NCI-H187 (cell line): Measurements from ENCODE around the gene SGK2.

ENCODE experiments used
- DNase-seq, 2 experiments: peaks; one replicate each; lab custom pipeline; 2025; lab: John Stamatoyannopoulos, UW

The SGK2 gene

DNA sequence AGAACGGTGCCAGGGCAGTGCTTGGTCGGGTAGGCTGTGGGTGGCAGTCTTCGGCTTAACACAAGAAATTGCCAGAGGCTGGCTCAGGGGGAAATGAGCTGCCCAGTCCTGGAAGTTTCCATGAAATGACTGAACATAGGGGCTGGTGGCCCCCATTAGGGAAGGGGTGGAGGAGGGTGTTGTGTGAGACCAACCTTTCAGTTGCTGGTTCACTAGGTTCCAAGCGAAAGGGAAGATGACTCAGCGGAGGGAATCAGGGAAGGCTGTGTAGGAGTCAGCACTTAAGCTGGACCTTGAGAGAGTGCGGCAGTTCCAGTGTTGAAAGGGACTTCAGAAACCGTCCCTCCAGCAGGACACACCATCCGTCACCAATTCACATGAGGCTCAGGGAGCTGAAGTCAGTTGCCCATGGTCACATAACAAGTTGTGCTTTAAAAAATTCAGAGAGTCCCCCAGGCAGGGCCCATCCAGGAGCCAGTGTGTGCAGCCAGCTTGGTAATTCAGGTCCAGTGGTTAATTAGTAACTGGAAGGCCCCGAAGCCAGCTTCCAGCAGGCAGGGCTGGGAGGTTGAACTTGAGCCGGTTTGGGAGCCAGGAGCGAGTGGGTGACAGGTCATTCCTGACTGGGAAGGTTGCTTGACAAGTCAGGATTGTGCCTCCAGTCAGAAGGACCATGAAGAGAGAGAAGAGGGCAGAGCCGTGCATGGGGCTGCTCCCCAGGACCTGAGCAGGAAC is at the start of gene SGK2:
Gene SGK2, plus strand, starts transcription at position 616 of the 735 bp plus-strand sequence. CDS start 7,469 bp downstream, outside the sequence.
- DNase-seq: no peak

DNA sequence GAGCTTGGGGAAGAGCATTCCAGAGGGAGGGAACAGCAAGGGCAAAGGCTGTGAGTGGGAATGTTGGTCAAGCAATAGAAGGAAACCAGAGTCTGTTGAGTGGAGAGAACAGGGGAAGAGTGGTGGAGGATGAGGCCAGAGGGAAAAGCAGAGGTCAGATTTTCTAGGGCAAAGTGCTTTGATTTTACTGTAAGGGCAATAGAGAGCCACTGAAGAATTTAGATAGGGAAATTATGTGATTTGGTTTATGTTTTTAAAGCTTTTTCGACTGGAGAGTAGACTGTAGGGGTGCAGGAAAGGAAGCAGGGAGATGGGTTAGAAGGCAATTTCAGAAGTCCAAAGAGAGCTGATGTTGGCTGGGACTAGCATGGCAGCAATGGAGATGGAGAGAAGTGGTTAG is 46.9 kb upstream of the SGK2 start:
- DNase-seq: no peak

DNA sequence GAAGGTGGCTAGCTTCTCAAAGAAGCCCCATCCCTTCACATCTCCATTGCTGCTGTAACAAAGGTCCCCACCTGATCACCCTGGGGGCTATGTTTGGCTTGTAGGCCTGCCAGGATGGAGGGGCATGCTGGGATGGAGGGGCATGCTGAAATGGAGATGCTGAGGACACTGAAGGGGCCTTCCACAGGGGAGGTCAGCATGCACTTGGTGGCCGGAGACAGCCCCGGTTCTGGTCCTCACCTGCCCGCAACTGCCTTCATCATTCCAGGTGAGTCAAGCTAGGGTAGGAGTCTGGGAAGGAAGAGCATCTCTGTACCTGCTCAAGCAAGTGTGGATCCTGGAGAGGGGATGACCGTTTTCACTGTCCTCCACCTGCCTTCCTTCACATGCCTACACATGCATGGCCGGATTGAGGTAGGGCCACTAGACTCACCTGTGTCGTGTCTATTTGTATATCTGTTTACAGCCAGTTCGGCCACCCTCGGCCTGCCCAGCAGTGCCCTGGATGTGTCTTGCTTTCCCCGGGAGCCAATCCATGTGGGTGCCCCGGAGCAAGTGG is 45.4 kb upstream of the SGK2 start:
- no peak for DNase-seq

DNA sequence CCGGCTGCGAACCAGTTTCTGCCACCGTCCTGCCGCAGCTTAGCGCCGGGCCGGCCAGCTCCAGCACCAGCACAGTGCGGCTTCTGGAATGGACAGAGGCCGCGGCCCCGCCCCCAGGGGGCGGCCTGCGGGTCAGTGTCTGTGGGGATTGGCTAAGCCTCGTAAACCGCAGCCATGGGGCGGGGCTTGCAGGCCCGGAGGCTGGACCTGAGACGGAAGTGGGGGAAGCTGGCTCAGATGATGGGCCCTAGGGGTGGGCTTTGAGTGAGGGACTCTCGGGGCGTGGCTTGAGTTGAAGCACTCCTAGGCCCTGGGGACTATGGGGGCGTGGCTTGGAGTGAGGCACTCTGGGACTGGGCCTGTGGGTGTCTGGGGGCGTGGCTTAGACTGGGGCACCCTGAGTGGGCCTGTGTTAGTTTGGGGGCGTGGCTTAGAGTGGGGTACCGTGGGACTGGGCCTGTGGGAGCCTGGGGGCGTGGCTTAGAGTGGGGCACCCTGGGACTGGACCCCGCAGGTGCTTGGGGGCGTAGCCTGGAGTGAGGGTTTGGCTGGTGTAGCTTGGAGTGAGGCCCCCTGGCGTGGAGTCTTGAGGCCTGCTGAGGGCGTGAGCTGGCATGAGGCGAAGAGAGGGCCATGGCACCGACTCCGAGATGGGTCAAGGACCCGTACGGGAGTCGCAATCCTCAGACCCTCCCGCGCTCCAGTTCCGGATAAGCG is 44.7 kb upstream of the SGK2 start:
- DNase-seq: no peak

DNA sequence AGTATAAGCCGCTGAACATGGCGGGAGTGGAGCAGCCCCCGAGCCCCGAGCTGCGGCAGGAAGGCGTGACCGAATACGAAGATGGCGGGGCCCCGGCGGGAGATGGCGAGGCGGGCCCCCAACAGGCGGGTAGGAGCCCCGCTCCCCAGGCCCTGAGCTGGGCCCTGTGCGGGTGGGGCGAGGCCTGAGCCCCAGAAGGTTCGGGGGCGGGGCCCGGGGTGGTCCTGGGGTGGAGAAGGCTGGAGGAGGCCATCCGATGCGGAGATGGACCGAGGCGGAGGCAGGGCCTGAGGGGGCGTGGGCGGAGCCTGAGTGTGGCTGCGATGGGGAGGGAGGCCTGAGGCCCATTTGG is 44.2 kb upstream of the SGK2 start:
- no peak for DNase-seq

DNA sequence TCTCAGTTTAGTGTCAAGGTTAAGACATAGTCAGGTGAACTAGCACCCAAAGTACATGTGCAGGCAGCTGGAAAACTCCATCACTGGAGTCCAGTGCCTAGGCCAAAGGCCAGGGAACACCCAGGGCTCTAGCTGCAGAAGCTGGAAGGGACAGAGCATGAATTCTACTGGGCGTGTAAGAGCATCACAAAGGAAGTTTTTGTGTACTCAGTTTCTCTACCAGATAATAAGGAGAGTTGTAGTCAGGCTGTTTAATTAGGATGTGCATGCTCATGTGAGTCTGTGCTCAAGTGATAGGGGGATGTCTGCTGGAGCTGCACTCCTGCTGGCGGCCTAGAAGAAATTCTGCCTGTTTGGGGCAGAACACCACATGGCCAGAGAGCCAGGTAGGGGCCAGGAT is 43.2 kb upstream of the SGK2 start:
- DNase-seq: no peak

DNA sequence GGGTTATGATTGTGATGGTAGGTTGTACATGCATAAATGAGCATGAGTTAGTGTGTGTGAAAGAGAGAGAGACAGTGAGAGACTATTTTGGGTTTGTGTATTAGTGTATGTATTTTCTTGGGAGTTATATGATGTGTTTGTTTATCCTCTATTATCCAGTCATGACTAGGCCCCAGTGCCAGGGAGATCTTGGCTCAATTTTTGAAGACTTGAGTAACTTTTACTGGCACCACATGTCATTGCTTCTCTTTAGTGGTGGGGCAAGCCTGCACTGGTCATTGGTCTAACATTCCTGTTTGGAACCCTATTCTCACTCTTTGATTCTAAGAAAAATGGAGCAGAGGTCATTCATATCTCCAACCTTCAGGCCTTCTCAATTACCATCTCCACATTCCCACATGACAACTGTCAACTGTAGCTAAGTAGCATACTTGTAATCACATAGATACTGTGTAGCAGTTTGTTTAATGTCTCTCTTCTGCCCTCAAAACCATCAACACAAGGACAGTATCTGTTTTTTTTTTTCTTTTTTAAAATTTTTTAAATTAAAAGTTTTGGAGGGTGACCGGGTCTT is 42.5 kb upstream of the SGK2 start:
- DNase-seq: no peak

DNA sequence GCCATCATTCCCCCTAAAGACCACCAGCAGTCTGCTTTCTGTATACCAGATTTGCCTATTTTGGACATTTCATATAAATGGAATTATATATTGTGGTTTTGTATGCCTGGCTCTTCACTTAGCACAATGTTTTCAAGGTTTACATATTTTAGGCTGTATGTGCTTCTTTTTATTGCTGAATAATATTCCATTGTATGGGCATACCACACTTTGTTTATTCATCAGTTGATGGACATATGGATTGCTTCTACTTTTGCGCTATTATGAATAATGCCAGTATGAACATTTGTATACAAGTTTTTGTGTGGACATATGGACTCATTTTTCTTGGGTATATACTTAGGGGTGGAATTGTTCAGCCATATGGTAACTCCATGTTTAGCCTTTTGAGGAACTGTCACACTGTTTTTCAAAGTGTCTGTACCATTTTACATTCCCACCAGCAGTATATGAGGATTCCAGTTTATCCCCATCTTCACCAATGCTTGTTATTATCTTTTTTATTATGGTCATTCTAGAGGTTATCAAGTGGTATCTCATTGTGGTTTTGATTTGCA is 38.7 kb upstream of the SGK2 start:
- DNase-seq: no peak

DNA sequence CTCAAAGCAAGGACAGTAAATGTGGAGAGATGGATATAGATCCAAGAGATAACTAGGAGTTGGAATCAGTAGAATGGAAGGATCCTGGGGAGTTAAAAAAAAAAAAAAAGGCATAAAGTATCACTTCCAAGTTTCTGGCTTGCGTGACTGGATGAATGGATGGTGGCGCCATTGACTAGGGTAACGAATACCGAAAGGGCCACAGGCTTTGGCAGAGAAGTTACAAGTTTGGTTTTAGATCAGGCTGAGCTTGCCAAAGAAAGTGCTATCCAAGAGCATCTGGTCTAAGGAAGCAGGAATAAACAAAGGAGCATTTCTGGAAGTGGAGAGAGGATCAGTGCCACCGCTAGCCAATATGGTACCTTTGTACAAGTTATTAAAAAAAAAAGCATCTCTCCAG is 33.8 kb upstream of the SGK2 start:
- DNase-seq: no peak

DNA sequence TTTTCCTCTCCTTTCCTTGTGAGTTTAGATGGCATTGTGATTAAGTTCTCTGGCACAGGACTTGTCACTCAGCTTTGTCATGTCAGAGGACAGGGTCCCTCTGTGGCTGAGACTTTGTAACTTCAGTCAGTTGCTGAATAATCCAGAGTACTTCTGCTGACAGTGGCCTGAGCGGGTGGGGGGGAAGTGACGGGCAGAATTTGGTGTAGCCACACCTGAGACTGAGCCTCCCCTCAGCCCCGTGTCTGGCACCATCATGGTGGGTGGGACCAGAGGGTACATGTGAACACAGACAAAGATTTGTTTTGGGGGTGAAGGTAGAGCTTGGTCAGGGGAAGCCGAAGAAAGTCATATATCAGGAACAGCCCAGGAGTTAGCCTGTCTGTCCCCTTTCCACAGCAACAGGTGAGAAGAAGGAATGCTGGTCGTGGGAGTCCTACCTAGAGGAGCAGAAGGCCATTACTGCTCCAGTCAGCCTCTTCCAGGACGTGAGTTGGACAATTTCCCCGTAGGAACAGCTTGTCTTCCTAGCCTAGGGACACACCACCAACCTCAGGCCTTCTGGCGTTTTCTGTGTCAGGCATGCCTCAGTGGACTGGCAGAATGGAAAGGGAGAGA is 30.5 kb upstream of the SGK2 start:
- DNase-seq: no peak

DNA sequence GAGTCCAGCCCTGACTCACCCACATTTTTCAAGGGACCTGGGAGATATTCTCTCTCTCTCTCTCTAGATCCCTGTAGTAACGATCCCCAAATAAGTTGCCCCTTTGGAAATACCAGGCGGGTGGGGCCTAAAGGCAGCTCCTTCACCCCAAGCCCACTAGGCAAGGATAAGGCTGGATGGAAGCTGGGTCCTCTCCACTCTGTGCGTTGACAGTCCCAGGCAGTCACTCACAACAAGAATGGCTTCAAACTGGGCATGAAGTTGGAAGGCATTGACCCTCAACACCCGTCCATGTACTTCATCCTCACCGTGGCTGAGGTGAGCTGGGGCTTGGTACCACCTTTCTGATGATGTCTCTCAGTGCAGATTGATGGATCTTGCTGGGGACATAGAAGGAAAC is 29.8 kb upstream of the SGK2 start:
- no peak for DNase-seq

DNA sequence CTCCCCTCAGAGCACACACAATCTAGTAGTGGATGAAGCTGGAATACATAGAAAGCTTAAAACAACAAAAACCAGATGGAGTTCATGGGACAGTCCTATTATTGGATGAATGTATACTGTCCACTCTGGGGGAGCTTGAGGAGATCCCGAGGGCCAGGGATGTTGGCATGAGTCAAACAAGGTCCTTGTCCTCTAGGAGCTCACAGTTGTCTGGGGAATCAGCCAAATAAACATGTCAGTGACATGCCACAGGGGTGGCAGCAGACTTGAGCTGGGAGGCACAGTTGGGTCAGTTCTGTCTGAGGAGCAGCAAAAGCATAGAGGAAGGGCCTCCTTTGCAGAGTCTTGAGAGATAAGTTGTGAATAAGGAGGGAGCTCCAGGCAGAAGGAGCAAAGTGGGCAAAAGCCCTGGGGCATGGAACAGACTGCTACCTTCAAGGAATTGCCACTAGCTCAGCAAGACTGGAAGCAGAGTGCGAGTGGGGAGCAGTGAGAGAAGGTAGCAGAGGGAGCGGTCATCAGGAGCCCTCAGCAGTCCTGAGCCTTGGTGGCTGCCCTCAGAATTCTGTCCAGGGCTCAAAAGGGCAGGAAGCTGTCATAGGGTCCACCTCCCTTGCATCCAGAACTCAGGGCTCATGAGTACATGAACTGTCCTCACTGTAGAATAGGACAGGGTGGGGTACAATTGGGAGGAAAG is 29.2 kb upstream of the SGK2 start:
- no peak for DNase-seq

DNA sequence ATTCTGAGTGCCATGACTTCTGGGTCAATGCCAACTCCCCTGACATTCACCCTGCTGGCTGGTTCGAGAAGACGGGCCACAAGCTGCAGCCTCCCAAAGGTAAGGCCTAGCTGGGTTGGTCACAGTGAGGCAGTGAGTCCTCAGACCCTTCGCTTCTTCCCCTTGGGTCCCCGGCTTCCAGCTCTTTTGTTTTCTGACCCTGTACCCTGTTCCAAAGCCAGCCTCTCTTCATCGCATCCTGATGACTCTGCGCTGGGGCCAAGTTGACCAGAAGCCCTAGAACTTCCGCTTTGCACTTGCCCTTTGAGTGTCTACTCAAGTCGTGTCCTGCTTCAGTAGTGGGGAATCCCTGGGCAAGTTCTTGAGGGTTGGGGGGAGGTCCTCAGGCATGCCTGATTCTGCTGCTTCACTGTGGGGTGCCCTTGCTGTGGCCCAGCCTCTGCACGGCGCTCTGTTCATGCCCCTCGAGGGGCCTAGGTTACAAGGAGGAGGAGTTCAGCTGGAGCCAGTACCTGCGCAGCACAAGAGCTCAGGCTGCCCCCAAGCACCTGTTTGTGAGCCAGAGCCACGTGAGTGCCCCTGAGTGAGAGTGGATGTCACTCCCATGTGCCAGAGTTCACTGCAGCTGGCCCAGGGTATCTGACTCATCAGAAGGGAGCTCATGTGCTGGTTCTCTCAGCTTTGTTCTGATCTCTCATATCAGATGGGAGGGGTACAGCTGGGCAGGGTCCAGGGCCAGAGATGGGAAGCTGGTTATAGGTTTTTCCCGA is 28.3 kb upstream of the SGK2 start:
- DNase-seq: no peak

DNA sequence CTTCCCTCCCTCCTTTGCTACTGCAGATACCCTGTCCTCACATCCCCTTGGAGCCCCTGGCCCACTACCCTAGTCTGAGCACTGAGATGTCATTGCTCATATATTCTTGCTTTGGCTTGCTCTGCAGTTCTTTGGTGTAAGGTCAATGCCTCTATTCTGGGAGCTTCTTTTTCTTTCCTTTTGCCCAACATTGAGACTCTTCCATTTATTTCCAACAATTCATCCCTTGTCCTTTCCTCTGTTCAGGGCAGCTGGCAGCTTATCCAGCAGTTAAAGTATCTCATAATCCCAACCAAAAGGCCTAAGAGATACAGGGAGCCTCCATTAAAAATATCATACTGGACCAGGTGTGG is 27.8 kb upstream of the SGK2 start:
- DNase-seq: no peak

DNA sequence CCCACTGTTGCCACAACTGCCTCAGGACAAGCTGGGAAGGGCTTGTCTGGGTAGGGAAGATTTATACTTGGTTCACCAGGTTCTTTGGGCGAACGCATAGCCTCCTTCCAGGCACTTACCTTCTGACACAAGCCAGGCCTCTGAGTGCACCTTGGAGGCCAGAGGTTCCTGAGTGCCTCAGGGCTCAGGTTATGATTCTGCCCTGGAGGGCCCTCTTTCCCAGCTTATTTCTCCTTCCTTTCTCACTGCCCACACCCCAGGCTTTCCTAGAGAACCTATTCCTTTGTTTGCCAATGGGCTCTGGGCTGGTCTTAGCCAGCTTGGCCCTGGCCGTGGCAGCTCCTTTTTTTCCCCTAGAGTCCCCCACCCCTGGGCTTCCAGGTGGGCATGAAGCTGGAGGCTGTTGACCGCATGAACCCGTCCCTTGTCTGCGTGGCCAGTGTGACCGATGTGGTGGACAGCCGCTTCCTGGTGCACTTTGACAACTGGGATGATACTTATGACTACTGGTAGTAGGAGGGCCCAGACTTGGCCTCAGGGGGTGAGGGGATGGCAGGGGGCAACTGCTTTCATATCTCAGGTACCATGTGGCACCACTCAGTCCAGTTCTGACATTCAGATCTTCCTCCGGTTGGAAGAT is 26.3 kb upstream of the SGK2 start:
- DNase-seq: no peak

DNA sequence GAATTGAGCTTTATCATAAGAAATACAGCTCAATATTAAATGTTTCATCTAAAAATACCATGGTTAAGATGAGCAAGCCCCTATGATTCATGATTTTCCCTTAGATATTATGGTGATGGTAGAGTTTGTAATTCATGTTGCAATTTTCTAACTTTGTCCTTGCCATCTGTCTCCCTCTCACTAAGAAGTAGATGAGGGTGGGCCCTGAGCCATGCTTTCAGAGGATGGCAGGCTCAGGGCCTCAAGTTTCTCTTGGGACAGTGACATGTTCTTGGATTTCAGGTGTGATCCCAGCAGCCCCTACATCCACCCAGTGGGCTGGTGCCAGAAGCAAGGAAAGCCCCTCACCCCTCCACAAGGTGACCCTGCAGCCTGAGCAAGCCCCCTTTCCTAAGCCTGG is 25.8 kb upstream of the SGK2 start:
- DNase-seq: no peak

DNA sequence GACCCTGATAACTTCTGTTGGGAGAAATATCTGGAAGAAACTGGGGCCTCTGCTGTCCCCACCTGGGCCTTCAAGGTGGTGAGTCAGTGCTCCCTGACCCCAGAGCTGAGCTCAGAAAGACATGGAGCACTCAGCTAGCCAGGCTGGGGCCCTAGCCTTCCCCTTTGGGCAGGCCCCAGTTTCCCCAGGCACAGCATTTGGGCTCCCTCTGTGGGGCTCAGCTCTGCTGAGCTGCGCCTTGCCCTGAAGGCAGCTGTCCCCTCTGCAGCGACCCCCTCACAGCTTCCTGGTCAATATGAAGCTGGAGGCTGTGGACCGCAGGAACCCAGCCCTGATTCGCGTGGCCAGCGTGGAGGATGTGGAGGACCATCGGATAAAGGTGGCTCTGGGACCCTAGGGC is 24.8 kb upstream of the SGK2 start:
- DNase-seq: no peak

DNA sequence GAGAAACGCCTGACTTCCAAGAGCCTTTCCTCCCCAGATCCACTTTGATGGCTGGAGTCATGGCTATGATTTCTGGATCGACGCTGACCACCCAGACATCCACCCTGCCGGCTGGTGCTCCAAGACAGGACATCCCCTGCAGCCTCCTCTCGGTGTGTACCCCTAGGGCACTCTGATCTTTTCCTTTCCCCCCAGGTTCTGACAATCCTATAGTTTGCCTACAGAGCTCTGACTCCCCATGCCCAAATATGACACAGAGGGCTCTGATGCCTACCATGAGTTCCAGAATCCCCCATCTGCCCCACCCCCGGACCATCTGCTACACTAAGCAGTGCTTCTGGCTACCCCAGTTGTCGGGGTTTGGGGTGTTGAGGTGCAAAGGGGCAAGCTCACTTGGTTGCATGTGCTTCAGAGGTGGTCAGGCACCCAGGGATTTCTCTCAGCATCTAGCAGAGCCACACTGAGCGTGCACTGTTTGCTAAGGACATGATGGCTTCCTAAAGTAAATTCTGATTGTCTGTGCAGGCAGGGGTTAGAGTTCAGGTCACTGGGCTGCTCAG is 24.0 kb upstream of the SGK2 start:
- DNase-seq: no peak

DNA sequence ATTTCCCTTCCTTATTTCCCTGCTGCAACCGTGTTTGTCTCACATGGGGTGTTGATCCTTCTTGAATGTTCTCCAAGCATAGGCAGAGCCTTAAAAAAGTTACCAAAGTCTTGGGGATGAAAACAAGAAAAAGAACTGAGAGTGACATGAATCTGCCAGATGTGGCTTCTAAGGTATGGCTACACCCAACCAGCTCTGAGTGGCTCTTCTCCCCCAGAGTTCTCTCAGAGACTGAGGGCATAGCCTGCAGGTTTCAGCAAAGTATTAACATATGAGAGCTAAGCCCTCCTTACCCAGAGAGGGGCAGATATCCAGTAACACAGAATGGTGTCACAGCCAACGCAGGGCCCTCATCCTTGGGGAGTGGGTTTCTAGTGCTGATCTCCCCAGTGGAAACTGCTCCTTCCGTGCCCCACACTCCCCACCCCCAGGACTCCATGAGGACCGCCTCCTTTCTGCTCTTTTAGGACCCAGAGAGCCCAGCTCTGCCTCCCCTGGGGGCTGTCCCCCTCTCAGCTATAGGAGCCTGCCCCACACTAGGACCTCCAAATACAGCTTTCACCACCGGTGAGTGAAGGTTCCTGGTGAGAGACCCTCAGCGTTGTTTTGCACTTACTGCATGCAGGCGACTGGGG is 23.3 kb upstream of the SGK2 start:
- DNase-seq: no peak
